WERI-Rb-1 (cell line): Measurements from ENCODE around the gene ZNF385C.

Experiments used
- DNase-seq: peaks from one replicate; pipeline ENCODE4 v3.0.0-alpha.2; 2020
- H3K27ac ChIP-seq: fragments of 250-450 bp; sonication (Bioruptor Pico); 2 replicates; pipeline ENCODE4 v1.5.1; 2020; ENCODE audit warnings: mild to moderate bottlenecking, moderate library complexity
- H3K27me3 ChIP-seq: fragments of 250-450 bp; sonication (Bioruptor Pico); 2 replicates; pipeline ENCODE4 v1.5.1; 2021; ENCODE audit warnings: mild to moderate bottlenecking, low read depth, moderate library complexity; ENCODE audit not compliant: insufficient read depth, severe bottlenecking
- H3K36me3 ChIP-seq: fragments of 250-450 bp; sonication (Bioruptor Pico); 2 replicates; pipeline ENCODE4 v1.5.1; 2020; ENCODE audit warnings: mild to moderate bottlenecking, moderate library complexity
- H3K4me3 ChIP-seq: 2 replicates; pipeline ENCODE4 v1.5.1; 2011; ENCODE audit warnings: low read depth, mild to moderate bottlenecking, control low read depth, low read length
- H3K9me3 ChIP-seq: fragments of 250-450 bp; sonication (Bioruptor Pico); 2 replicates; pipeline ENCODE4 v1.5.1; 2021; ENCODE audit warnings: mild to moderate bottlenecking, moderate library complexity; ENCODE audit not compliant: severe bottlenecking
- CTCF ChIP-seq: IDR thresholded peaks from 2 replicates; pipeline ENCODE4 v1.5.1; 2011; ENCODE audit warnings: low read depth, mild to moderate bottlenecking, control low read depth, inconsistent platforms, low read length

Gene ZNF385C

GRCh38 chr17:42087736-42088705, 10.3 kb downstream of the ZNF385C start:
- no peaks in the 10 kb centered on the region for H3K27me3 ChIP-seq
- H3K36me3 ChIP-seq = no peaks in the 10 kb centered on the region
- no peak for DNase-seq
- no peak overlapping the region for H3K4me3 ChIP-seq
- no peak overlapping the region for H3K27ac ChIP-seq
- TF ChIP-seq CTCF = no peak
- H3K9me3 ChIP-seq = no peaks in the 10 kb centered on the region

- no peak for TF ChIP-seq CTCF
- no peak overlapping the region for H3K27ac ChIP-seq
- peak; percentile 45 for DNase-seq
Measured at GRCh38 chr17:42087042-42087701, 11.1 kb downstream of the ZNF385C start.

GRCh38 chr17:42081516-42082129, 16.6 kb downstream of the ZNF385C start:
- Histone ChIP-seq H3K27me3 (no peaks in the 10 kb centered on the region), H3K36me3 (no peaks in the 10 kb centered on the region), H3K4me3 (no peak overlapping the region), H3K9me3 (no peaks in the 10 kb centered on the region), H3K27ac (no peak overlapping the region)
- TF ChIP-seq CTCF = no peak
- DNase-seq = no peak

More at GRCh38 chr17:42087042-42087701, 11.1 kb downstream of the ZNF385C start:
- Histone ChIP-seq H3K9me3 (no peaks in the 10 kb centered on the region), H3K27me3 (no peaks in the 10 kb centered on the region), H3K4me3 (no peak overlapping the region), H3K36me3 (no peaks in the 10 kb centered on the region)

GRCh38 chr17:42079541-42079940, 18.7 kb downstream of the ZNF385C start:
- Histone ChIP-seq H3K9me3 (no peaks in the 10 kb centered on the region), H3K27me3 (no peaks in the 10 kb centered on the region), H3K4me3 (no peak overlapping the region), H3K27ac (no peak overlapping the region), H3K36me3 (no peaks in the 10 kb centered on the region)
- no peak for TF ChIP-seq CTCF
- no peak for DNase-seq

- Histone ChIP-seq H3K4me3 (no peak overlapping the region), H3K9me3 (no peaks in the 10 kb centered on the region), H3K27ac (no peak overlapping the region), H3K27me3 (no peaks in the 10 kb centered on the region), H3K36me3 (no peaks in the 10 kb centered on the region)
- TF ChIP-seq CTCF = no peak
- DNase-seq = no peak
Measured at GRCh38 chr17:42078396-42079043, 19.8 kb downstream of the ZNF385C start.
